Stimulated activated CD8-positive, alpha-beta memory T cell treated with anti-CD3 and anti-CD28 coated beads, Interleukin-4, amount 100 ng/mL, for 4 hours (primary cell): Measurements from ENCODE around the gene AFF4.
"Not testable (repeated sequence)": the region's sequence is repeated elsewhere in the genome, so short reads cannot be mapped to it uniquely, and the experiment has no call there.

ENCODE experiments used
- DNase-seq, 2 donors: peaks; one replicate each; pipeline ENCODE4 v3.0.0-alpha.2; 2020; ENCODE audit warnings: low read depth in 2 of 2, low spot score in 1 of 2

Gene AFF4

GRCh38 chr5:132953710-132954109 lies 9.7 kb downstream of the AFF4 start:
- no peak for DNase-seq

- DNase-seq = no peak
These were observed 10.6 kb downstream of the AFF4 start for GRCh38 chr5:132952829-132953228.

- no peak for DNase-seq
These were observed 11.5 kb downstream of the AFF4 start for GRCh38 chr5:132951897-132952296.

GRCh38 chr5:132949136-132949535 lies 14.3 kb downstream of the AFF4 start:
- no peak for DNase-seq

- no peak for DNase-seq
These were observed 15.8 kb downstream of the AFF4 start for GRCh38 chr5:132947671-132948070.

- not testable (repeated sequence) for DNase-seq
These were observed 18.1 kb downstream of the AFF4 start for GRCh38 chr5:132945315-132945714.

GRCh38 chr5:132943362-132944022 lies 19.9 kb downstream of the AFF4 start:
- DNase-seq = no peak

GRCh38 chr5:132941331-132941730 lies 22.1 kb downstream of the AFF4 start:
- DNase-seq = no peak

GRCh38 chr5:132928062-132928407 lies 35.4 kb downstream of the AFF4 start:
- DNase-seq = no peak

GRCh38 chr5:132927355-132928061 lies 35.9 kb downstream of the AFF4 start:
- DNase-seq = no peak

- DNase-seq = no peak
These were observed 37.0 kb downstream of the AFF4 start for GRCh38 chr5:132926437-132926836.

- no peak for DNase-seq
These were observed 47.3 kb downstream of the AFF4 start for GRCh38 chr5:132916086-132916485.

GRCh38 chr5:132915681-132916080 lies 47.8 kb downstream of the AFF4 start:
- no peak for DNase-seq

GRCh38 chr5:132909702-132910101 lies 53.7 kb downstream of the AFF4 start:
- no peak for DNase-seq

GRCh38 chr5:132907161-132907560 lies 56.3 kb downstream of the AFF4 start:
- no peak for DNase-seq

GRCh38 chr5:132905938-132906337 lies 57.5 kb downstream of the AFF4 start:
- DNase-seq = no peak

- no peak for DNase-seq
These were observed 61.7 kb downstream of the AFF4 start for GRCh38 chr5:132901730-132902129.

GRCh38 chr5:132901036-132901435 lies 62.4 kb downstream of the AFF4 start:
- DNase-seq = no peak

- DNase-seq = no peak
These were observed 65.3 kb downstream of the AFF4 start for GRCh38 chr5:132898094-132898493.

- DNase-seq = no peak
These were observed 66.7 kb downstream of the AFF4 start for GRCh38 chr5:132896685-132897084.

- DNase-seq = no peak
These were observed 67.6 kb downstream of the AFF4 start for GRCh38 chr5:132895719-132896305.

GRCh38 chr5:132890817-132891216 lies 72.6 kb downstream of the AFF4 start:
- no peak for DNase-seq

GRCh38 chr5:132889501-132889900 lies 73.9 kb downstream of the AFF4 start:
- DNase-seq = no peak
